GM12865 (cell line): Measurements from ENCODE around the gene OR13C5.

Experiments
- DNase-seq: peaks from one replicate; pipeline ENCODE4 v3.0.0; 2010; ENCODE audit warnings: low read depth
- H3K4me3 ChIP-seq: 2 replicates; pipeline ENCODE4 v1.5.1; 2011; ENCODE audit warnings: mild to moderate bottlenecking, low read depth, low read length, control low read depth
- TF ChIP-seq, protein P1 (sequence below): IDR thresholded peaks from 2 replicates; pipeline ENCODE4 v1.5.1; 2011; ENCODE audit warnings: low read length, control low read depth, low read depth, inconsistent platforms; ENCODE audit not compliant: insufficient read depth; ENCODE audit errors: missing control alignments

The OR13C5 gene

DNA sequence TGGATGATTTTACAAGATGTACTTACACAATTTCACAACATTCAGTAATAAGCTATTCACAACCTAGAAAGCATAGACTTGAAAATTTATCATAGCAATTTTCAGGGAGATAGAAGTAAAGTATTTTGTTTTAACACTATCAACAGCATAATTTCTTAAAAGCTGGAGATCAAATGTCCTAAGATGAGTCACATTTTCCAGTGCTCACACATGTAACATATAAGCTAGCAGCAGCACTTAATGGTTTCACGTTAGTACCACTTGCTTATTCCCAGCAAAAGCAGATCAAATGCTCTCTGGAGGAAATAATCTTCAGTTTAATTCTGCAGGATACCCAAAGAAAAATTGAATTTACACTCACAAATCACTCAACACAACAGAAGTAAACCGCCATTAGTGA lies 23.8 kb downstream of the OR13C5 start:
- DNase-seq: no peak
- no peak overlapping the region for H3K4me3 ChIP-seq
- TF ChIP-seq, protein P1, sequence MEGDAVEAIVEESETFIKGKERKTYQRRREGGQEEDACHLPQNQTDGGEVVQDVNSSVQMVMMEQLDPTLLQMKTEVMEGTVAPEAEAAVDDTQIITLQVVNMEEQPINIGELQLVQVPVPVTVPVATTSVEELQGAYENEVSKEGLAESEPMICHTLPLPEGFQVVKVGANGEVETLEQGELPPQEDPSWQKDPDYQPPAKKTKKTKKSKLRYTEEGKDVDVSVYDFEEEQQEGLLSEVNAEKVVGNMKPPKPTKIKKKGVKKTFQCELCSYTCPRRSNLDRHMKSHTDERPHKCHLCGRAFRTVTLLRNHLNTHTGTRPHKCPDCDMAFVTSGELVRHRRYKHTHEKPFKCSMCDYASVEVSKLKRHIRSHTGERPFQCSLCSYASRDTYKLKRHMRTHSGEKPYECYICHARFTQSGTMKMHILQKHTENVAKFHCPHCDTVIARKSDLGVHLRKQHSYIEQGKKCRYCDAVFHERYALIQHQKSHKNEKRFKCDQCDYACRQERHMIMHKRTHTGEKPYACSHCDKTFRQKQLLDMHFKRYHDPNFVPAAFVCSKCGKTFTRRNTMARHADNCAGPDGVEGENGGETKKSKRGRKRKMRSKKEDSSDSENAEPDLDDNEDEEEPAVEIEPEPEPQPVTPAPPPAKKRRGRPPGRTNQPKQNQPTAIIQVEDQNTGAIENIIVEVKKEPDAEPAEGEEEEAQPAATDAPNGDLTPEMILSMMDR: no peak

GRCh38 chr9:104572612-104573011 lies 26.6 kb downstream of the OR13C5 start:
- TF ChIP-seq, protein P1: no peak
- no peak overlapping the region for H3K4me3 ChIP-seq
- no peak for DNase-seq

DNA sequence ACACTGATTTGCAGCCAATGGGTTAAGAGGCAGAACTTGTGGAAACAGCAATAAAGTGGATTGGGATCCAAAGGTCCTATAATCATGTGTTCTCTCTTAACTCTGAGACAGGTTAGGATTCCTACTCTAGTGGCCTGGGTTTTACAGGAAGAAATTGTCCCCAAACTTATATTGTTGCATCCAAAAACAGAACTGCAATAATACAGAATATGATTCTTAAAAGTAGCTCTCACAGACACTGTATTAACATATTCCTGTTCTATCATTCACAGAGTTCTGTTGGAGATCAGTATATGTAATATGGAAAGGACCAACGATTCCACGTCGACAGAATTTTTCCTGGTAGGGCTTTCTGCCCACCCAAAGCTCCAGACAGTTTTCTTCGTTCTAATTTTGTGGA lies 30.3 kb downstream of the OR13C5 start, which contains the start of gene OR13C8:
OR13C8 (plus strand) TSS at position 301 of the 400 bp plus-strand sequence; CDS start at position 301, 0 bp downstream.
- TF ChIP-seq, protein P1: no peak
- no peak within 1 kb of the TSS for H3K4me3 ChIP-seq
- DNase-seq: no peak

- no peak overlapping the region for H3K4me3 ChIP-seq
- TF ChIP-seq, protein P1: no peak
- DNase-seq: no peak
These were observed 34.9 kb downstream of the OR13C5 start for GRCh38 chr9:104564358-104564757.

DNA sequence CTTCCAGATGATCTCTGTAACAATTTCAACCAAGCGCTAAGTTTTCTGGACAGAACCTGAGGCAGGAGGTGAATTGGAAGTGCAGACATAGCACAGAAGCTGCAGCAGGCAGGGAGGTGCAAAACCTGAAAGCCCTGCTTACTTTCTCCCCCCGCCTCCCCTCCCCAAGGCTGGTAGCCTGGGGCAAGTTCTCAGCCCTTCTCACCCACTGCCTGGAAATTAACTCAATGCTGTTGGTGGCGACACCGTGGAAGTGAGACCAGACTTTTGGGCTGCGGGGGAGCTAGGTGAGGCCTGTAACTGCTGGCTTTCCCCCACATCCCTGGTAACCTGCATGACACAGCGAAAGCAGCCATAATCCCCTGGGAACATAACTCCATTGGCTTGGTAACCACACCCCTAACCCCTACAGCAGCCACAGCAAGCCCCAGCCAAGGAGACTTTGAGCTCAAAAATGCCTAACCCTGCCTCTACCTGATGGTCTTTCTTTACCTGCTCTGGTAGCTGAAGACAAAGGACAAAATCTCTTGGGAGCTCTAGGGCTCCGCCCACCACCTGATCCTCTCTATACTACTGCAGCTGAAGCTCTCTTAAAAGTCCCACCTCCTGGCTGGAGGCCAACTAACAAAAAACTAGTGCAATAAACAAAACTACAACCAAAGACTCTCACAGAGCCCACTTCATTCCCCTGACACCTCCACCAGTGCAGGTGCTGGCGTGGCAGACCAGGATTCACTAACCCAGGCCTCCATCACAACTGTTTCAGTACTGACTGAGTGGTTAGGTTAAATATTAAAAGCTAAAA lies 42.2 kb downstream of the OR13C5 start:
- H3K4me3 ChIP-seq: no peak overlapping the region
- no peak for DNase-seq
- TF ChIP-seq, protein P1: no peak

GRCh38 chr9:104555521-104555920 lies 43.7 kb downstream of the OR13C5 start:
- no peak overlapping the region for H3K4me3 ChIP-seq
- no peak for DNase-seq
- TF ChIP-seq, protein P1: no peak

GRCh38 chr9:104553261-104553660 lies 46.0 kb downstream of the OR13C5 start:
- TF ChIP-seq, protein P1: no peak
- no peak overlapping the region for H3K4me3 ChIP-seq
- no peak for DNase-seq
